Right lobe of liver (tissue), 4 donors: ENCODE measurements around the gene PLEKHM1.

ENCODE experiments used
- POLR2A ChIP-seq: fragments of 450-650 bp; IDR thresholded peaks from one replicate; pipeline ENCODE4 v1.6.1; 2017; ENCODE audit warnings: antibody characterized with exemption, mild to moderate bottlenecking
- TF ChIP-seq, protein P1 (sequence below), 4 donors: fragments of 200-600 bp in 3 of 4; fragments of 450-650 bp in 1 of 4; IDR thresholded peaks; one replicate each; pipeline versions ENCODE4 v1.5.1 to v1.8.0; 2016 to 2022; ENCODE audit warnings: antibody characterized with exemption in 4 of 4, mild to moderate bottlenecking in 2 of 4
- donor health status: DM: no; HTN: no; CAD: no.
- donor health status: DM: no; HTN: no; CAD: no.
- donor health status: DM: no; HTN: yes; CAD: no.

DNA sequence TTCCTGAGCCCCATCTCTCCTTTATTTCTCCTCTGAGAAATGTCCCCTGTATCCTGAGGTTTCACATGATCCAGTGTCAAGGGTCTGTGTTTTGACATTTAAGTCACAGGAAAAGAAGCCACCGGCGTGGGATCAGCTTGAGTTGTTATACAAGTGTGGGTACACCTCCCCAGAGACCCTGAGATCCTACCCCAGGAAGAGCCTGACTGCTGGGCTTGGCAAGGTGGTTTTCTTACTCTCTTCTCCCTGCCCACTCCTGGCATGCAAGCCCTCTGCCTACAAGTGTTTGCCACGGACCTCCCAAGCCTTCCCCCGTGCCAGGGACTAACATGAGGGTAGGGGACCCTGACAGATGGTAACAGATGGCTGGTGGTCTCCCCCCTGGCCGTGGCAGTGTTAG, 55.0 kb downstream of the PLEKHM1 start:
- TF ChIP-seq, protein P1, sequence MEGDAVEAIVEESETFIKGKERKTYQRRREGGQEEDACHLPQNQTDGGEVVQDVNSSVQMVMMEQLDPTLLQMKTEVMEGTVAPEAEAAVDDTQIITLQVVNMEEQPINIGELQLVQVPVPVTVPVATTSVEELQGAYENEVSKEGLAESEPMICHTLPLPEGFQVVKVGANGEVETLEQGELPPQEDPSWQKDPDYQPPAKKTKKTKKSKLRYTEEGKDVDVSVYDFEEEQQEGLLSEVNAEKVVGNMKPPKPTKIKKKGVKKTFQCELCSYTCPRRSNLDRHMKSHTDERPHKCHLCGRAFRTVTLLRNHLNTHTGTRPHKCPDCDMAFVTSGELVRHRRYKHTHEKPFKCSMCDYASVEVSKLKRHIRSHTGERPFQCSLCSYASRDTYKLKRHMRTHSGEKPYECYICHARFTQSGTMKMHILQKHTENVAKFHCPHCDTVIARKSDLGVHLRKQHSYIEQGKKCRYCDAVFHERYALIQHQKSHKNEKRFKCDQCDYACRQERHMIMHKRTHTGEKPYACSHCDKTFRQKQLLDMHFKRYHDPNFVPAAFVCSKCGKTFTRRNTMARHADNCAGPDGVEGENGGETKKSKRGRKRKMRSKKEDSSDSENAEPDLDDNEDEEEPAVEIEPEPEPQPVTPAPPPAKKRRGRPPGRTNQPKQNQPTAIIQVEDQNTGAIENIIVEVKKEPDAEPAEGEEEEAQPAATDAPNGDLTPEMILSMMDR (IDR thresholded peaks at IDR 0.05), result no peak
- TF ChIP-seq POLR2A, result no peak
